Measurements from ENCODE around the gene RALA. TPM values are rescaled to one million over a fixed set of nuclear protein-coding genes. Genes with fewer than 3 reads are reported as not detected.

Gene RALA
- total and polyA plus RNA-seq, 2 donors from 2014 or later, result 21.5 to 25.1 TPM

GRCh38 chr7:39606941-39607340 lies 16.4 kb upstream of the RALA start:
- Histone ChIP-seq H3K4me1 (ENCODE audit: control insufficient read depth in 2 of 3, insufficient read depth in 2 of 3, low read depth in 1 of 3, low read length in 3 of 3) (peaks cover 0 to 7% (median 0%) of the 10 kb centered on the region in 3 donors), H3K9ac (ENCODE audit: low read length in 3 of 3) (no peak overlapping the region), H3K36me3 (ENCODE audit: control insufficient read depth in 2 of 3, insufficient read depth in 3 of 3, low read length in 3 of 3) (no peaks in the 10 kb centered on the region), H3K9me3 (ENCODE audit: control insufficient read depth in 2 of 3, insufficient read depth in 1 of 3, low read length in 3 of 3) (no peaks in the 10 kb centered on the region), H3K4me3 (ENCODE audit: low read length in 3 of 3) (no peak overlapping the region), H3K27me3 (ENCODE audit: control insufficient read depth, insufficient read depth, low read length) (no peaks in the 10 kb centered on the region), H3K27ac (ENCODE audit: low read depth in 2 of 2, low read length in 2 of 2) (no peak overlapping the region)
- TF ChIP-seq CTCF (IDR thresholded peaks at IDR 0.05; ENCODE audit: borderline replicate concordance, extremely low read depth, insufficient read depth), result no peak
- intact Hi-C loops (cut with DNase I), result no loop called here
- no peak for DNase-seq
- no peak for FAIRE-seq

GRCh38 chr7:39607865-39608264 lies 15.5 kb upstream of the RALA start:
- intact Hi-C loops (cut with DNase I), result no loop called here
- H3K27ac ChIP-seq (ENCODE audit: low read depth in 2 of 2, low read length in 2 of 2), result no peak overlapping the region
- H3K4me1 ChIP-seq (ENCODE audit: control insufficient read depth in 2 of 3, insufficient read depth in 2 of 3, low read depth in 1 of 3, low read length in 3 of 3), result peaks cover 0 to 7% (median 0%) of the 10 kb centered on the region in 3 donors
- H3K4me3 ChIP-seq (ENCODE audit: low read length in 3 of 3), result no peak overlapping the region
- no peaks in the 10 kb centered on the region for H3K9me3 ChIP-seq (ENCODE audit: control insufficient read depth in 2 of 3, insufficient read depth in 1 of 3, low read length in 3 of 3)
- peak in 2 of 5 donors; percentile 30 to 32 for DNase-seq
- H3K36me3 ChIP-seq (ENCODE audit: control insufficient read depth in 2 of 3, insufficient read depth in 3 of 3, low read length in 3 of 3), result no peaks in the 10 kb centered on the region
- no peak for FAIRE-seq
- H3K27me3 ChIP-seq (ENCODE audit: control insufficient read depth, insufficient read depth, low read length), result no peaks in the 10 kb centered on the region
- TF ChIP-seq CTCF (IDR thresholded peaks at IDR 0.05; ENCODE audit: borderline replicate concordance, extremely low read depth, insufficient read depth), result no peak
- H3K9ac ChIP-seq (ENCODE audit: low read length in 3 of 3), result no peak overlapping the region

GRCh38 chr7:39608278-39608677 lies 15.1 kb upstream of the RALA start:
- Histone ChIP-seq H3K9me3 (ENCODE audit: control insufficient read depth in 2 of 3, insufficient read depth in 1 of 3, low read length in 3 of 3) (no peaks in the 10 kb centered on the region), H3K4me3 (ENCODE audit: low read length in 3 of 3) (no peak overlapping the region), H3K27me3 (ENCODE audit: control insufficient read depth, insufficient read depth, low read length) (no peaks in the 10 kb centered on the region), H3K4me1 (ENCODE audit: control insufficient read depth in 2 of 3, insufficient read depth in 2 of 3, low read depth in 1 of 3, low read length in 3 of 3) (peaks cover 0 to 7% (median 0%) of the 10 kb centered on the region in 3 donors), H3K36me3 (ENCODE audit: control insufficient read depth in 2 of 3, insufficient read depth in 3 of 3, low read length in 3 of 3) (no peaks in the 10 kb centered on the region), H3K9ac (ENCODE audit: low read length in 3 of 3) (no peak overlapping the region), H3K27ac (ENCODE audit: low read depth in 2 of 2, low read length in 2 of 2) (no peak overlapping the region)
- no peak for DNase-seq
- FAIRE-seq, result no peak
- intact Hi-C loops (cut with DNase I), result no loop called here
- TF ChIP-seq CTCF (IDR thresholded peaks at IDR 0.05; ENCODE audit: borderline replicate concordance, extremely low read depth, insufficient read depth), result no peak
